ENCODE results near the gene VPS8.

The VPS8 gene

GRCh38 chr3:185071287-185071800, 259.4 kb downstream of the VPS8 start:
- Histone ChIP-seq H3K27me3 (ENCODE audit: control insufficient read depth, insufficient read depth, low read length) (no peaks in the 10 kb centered on the region), H3K27ac (no peak overlapping the region), H3K4me1 (no peaks in the 10 kb centered on the region), H3K36me3 (ENCODE audit: control insufficient read depth, insufficient read depth, low read length) (no peaks in the 10 kb centered on the region), H3K9me3 (ENCODE audit: control insufficient read depth, low read length) (no peaks in the 10 kb centered on the region), H3K4me3 (ENCODE audit: low read depth, low read length) (no peak overlapping the region), H2AFZ (no peak overlapping the region), H3K9ac (no peak overlapping the region), H3K4me2 (ENCODE audit: low read length) (no peak overlapping the region), H3K79me2 (no peaks in the 10 kb centered on the region)
- no peak for TF ChIP-seq CTCF (IDR thresholded peaks at IDR 0.05)

GRCh38 chr3:185075547-185075946, 263.6 kb downstream of the VPS8 start:
- H3K4me2 ChIP-seq (ENCODE audit: low read length): no peak overlapping the region
- TF ChIP-seq CTCF (IDR thresholded peaks at IDR 0.05): no peak
- peaks cover 5% of the 10 kb centered on the region for H3K4me1 ChIP-seq
- H3K9ac ChIP-seq: no peak overlapping the region
- no peaks in the 10 kb centered on the region for H3K36me3 ChIP-seq (ENCODE audit: control insufficient read depth, insufficient read depth, low read length)
- H3K4me3 ChIP-seq (ENCODE audit: low read depth, low read length): no peak overlapping the region
- no peaks in the 10 kb centered on the region for H3K9me3 ChIP-seq (ENCODE audit: control insufficient read depth, low read length)
- no peaks in the 10 kb centered on the region for H3K79me2 ChIP-seq
- H2AFZ ChIP-seq: no peak overlapping the region
- no peaks in the 10 kb centered on the region for H3K27me3 ChIP-seq (ENCODE audit: control insufficient read depth, insufficient read depth, low read length)
- no peak overlapping the region for H3K27ac ChIP-seq

GRCh38 chr3:185076219-185076618, 264.3 kb downstream of the VPS8 start:
- no peak overlapping the region for H3K9ac ChIP-seq
- TF ChIP-seq CTCF (IDR thresholded peaks at IDR 0.05): no peak
- no peaks in the 10 kb centered on the region for H3K9me3 ChIP-seq (ENCODE audit: control insufficient read depth, low read length)
- no peaks in the 10 kb centered on the region for H3K36me3 ChIP-seq (ENCODE audit: control insufficient read depth, insufficient read depth, low read length)
- H3K27me3 ChIP-seq (ENCODE audit: control insufficient read depth, insufficient read depth, low read length): no peaks in the 10 kb centered on the region
- no peak overlapping the region for H3K4me2 ChIP-seq (ENCODE audit: low read length)
- H2AFZ ChIP-seq: no peak overlapping the region
- peaks cover 5% of the 10 kb centered on the region for H3K4me1 ChIP-seq
- H3K79me2 ChIP-seq: no peaks in the 10 kb centered on the region
- H3K27ac ChIP-seq: no peak overlapping the region
- H3K4me3 ChIP-seq (ENCODE audit: low read depth, low read length): no peak overlapping the region

- Histone ChIP-seq H3K9me3 (ENCODE audit: control insufficient read depth, low read length) (no peaks in the 10 kb centered on the region), H3K27ac (peak overlapping the region; percentile 40), H3K4me1 (peaks cover 5% of the 10 kb centered on the region), H3K79me2 (no peaks in the 10 kb centered on the region), H3K4me2 (ENCODE audit: low read length) (no peak overlapping the region), H3K27me3 (ENCODE audit: control insufficient read depth, insufficient read depth, low read length) (no peaks in the 10 kb centered on the region), H2AFZ (peak overlapping the region; percentile 22), H3K4me3 (ENCODE audit: low read depth, low read length) (no peak overlapping the region), H3K36me3 (ENCODE audit: control insufficient read depth, insufficient read depth, low read length) (no peaks in the 10 kb centered on the region), H3K9ac (no peak overlapping the region)
- TF ChIP-seq CTCF (IDR thresholded peaks at IDR 0.05): no peak
Measured at GRCh38 chr3:185079625-185080024, 267.7 kb downstream of the VPS8 start.

GRCh38 chr3:185081521-185081920, 269.6 kb downstream of the VPS8 start:
- Histone ChIP-seq H3K4me1 (peaks cover 5% of the 10 kb centered on the region), H3K4me3 (ENCODE audit: low read depth, low read length) (no peak overlapping the region), H3K36me3 (ENCODE audit: control insufficient read depth, insufficient read depth, low read length) (no peaks in the 10 kb centered on the region), H3K9me3 (ENCODE audit: control insufficient read depth, low read length) (no peaks in the 10 kb centered on the region), H3K79me2 (no peaks in the 10 kb centered on the region), H2AFZ (no peak overlapping the region), H3K27ac (no peak overlapping the region), H3K9ac (no peak overlapping the region), H3K4me2 (ENCODE audit: low read length) (no peak overlapping the region), H3K27me3 (ENCODE audit: control insufficient read depth, insufficient read depth, low read length) (no peaks in the 10 kb centered on the region)
- no peak for TF ChIP-seq CTCF (IDR thresholded peaks at IDR 0.05)
